Neural crest cell (in vitro differentiated cells): ENCODE measurements around the gene EYS. TPM values are rescaled to one million over a fixed set of nuclear protein-coding genes. Genes with fewer than 3 reads are reported as not detected.

Source experiments
- DNase-seq: peaks from one replicate; pipeline ENCODE4 v3.0.0; 2021; ENCODE audit warnings: low read depth, mixed read lengths, low spot score
- H3K27ac Mint-ChIP-seq: one replicate; pipeline ENCODE4 v1.8.0; 2021; ENCODE audit warnings: mild to moderate bottlenecking, mixed read lengths; ENCODE audit not compliant: unreplicated experiment
- H3K27me3 Mint-ChIP-seq: 2 replicates; pipeline ENCODE4 v1.8.0; 2021; ENCODE audit warnings: low read depth, mild to moderate bottlenecking, mixed read lengths
- H3K36me3 Mint-ChIP-seq: 2 replicates; pipeline ENCODE4 v1.8.0; 2021; ENCODE audit warnings: low read depth, mild to moderate bottlenecking, mixed read lengths
- H3K4me1 Mint-ChIP-seq: 2 replicates; pipeline ENCODE4 v1.8.0; 2021; ENCODE audit warnings: mixed read lengths
- H3K4me3 Mint-ChIP-seq: one replicate; pipeline ENCODE4 v1.8.0; 2021; ENCODE audit warnings: mild to moderate bottlenecking, mixed read lengths
- H3K9me3 Mint-ChIP-seq: 2 replicates; pipeline ENCODE4 v1.8.0; 2021; ENCODE audit warnings: mixed read lengths
- CTCF ChIP-seq: fragments of 200-600 bp; sonication (generic); conservative IDR thresholded peaks from 2 replicates; pipeline ENCODE4 v1.5.0; 2021; ENCODE audit warnings: antibody characterized with exemption, mild to moderate bottlenecking
- total RNA-seq: library from RNA; stranded (reverse); gene quantifications from 2 replicates; pipeline ENCODE4 v1.2.1, GENCODE V29; 2021

EYS gene
- total RNA-seq, 1 donor from 2014 or later: 0.40 TPM

DNA sequence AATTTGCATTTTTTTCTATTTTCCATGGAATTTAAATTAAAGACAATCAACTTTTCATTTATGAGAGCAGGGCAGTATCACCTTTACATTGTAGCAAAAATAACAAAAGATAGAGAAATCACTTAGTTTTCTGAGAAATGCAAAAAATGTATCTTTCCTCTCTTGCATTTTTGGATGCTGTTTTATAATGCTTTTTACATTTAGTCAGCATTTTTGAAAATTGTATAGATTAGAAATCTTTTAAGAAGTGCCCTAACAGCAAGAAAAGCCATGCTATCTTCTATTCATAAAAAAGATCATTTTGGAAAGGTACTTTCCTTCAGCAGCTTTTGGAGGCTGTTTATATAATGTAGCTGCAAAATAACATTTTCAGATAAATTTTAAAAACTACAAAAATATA lies 421.8 kb downstream of the EYS start:
- Mint-ChIP-seq H3K27ac (no peak overlapping the region), H3K9me3 (no peaks in the 10 kb centered on the region), H3K4me1 (no peaks in the 10 kb centered on the region), H3K36me3 (no peaks in the 10 kb centered on the region), H3K27me3 (no peaks in the 10 kb centered on the region), H3K4me3 (no peak overlapping the region)
- no peak for DNase-seq
- no peak for TF ChIP-seq CTCF

GRCh38 chr6:65280060-65280459 lies 427.0 kb downstream of the EYS start:
- no peaks in the 10 kb centered on the region for H3K27me3 Mint-ChIP-seq
- DNase-seq: no peak
- no peak overlapping the region for H3K4me3 Mint-ChIP-seq
- no peaks in the 10 kb centered on the region for H3K9me3 Mint-ChIP-seq
- TF ChIP-seq CTCF: no peak
- H3K36me3 Mint-ChIP-seq: no peaks in the 10 kb centered on the region
- H3K27ac Mint-ChIP-seq: no peak overlapping the region
- H3K4me1 Mint-ChIP-seq: no peaks in the 10 kb centered on the region

- peaks cover 3% of the 10 kb centered on the region for H3K9me3 Mint-ChIP-seq
- no peaks in the 10 kb centered on the region for H3K4me1 Mint-ChIP-seq
- no peaks in the 10 kb centered on the region for H3K36me3 Mint-ChIP-seq
Observed at GRCh38 chr6:65262241-65262640, 444.8 kb downstream of the EYS start.

GRCh38 chr6:65259982-65260381 lies 447.0 kb downstream of the EYS start:
- H3K4me3 Mint-ChIP-seq: no peak overlapping the region
- H3K36me3 Mint-ChIP-seq: no peaks in the 10 kb centered on the region
- no peak for TF ChIP-seq CTCF
- no peaks in the 10 kb centered on the region for H3K27me3 Mint-ChIP-seq
- H3K27ac Mint-ChIP-seq: no peak overlapping the region
- DNase-seq: no peak
- H3K4me1 Mint-ChIP-seq: no peaks in the 10 kb centered on the region
- peaks cover 3% of the 10 kb centered on the region for H3K9me3 Mint-ChIP-seq

More at GRCh38 chr6:65262241-65262640, 444.8 kb downstream of the EYS start:
- Mint-ChIP-seq H3K4me3 (no peak overlapping the region), H3K27ac (no peak overlapping the region), H3K27me3 (no peaks in the 10 kb centered on the region)
- DNase-seq: no peak
- TF ChIP-seq CTCF: no peak

GRCh38 chr6:65259059-65259458 lies 448.0 kb downstream of the EYS start:
- no peaks in the 10 kb centered on the region for H3K36me3 Mint-ChIP-seq
- H3K9me3 Mint-ChIP-seq: peaks cover 3% of the 10 kb centered on the region
- H3K4me3 Mint-ChIP-seq: no peak overlapping the region
- no peak overlapping the region for H3K27ac Mint-ChIP-seq
- no peak for DNase-seq
- H3K4me1 Mint-ChIP-seq: no peaks in the 10 kb centered on the region
- peak; percentile 54 for TF ChIP-seq CTCF
- no peaks in the 10 kb centered on the region for H3K27me3 Mint-ChIP-seq

DNA sequence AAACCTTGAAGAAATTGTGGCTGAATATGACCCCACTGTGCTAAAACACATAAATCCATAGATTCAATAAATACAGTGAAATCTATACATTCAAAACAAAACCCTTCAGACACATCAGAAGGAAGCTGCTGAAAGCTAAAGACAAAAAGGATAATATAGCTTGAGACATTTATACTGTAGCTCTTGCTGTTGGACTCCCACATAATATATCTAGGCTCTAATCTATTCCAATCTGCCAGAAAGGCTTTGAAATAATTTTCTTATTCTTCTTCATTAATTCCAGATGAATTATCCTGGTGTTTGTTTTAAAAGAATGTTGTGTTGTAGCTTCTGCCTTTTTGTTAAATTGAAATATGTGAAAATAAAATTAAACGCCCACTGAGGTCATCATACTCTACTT lies 454.0 kb downstream of the EYS start:
- H3K9me3 Mint-ChIP-seq: no peaks in the 10 kb centered on the region
- TF ChIP-seq CTCF: no peak
- H3K36me3 Mint-ChIP-seq: no peaks in the 10 kb centered on the region
- H3K4me1 Mint-ChIP-seq: no peaks in the 10 kb centered on the region
- H3K4me3 Mint-ChIP-seq: no peak overlapping the region
- no peak overlapping the region for H3K27ac Mint-ChIP-seq
- H3K27me3 Mint-ChIP-seq: no peaks in the 10 kb centered on the region
- no peak for DNase-seq
